KMS-11 (cell line): ENCODE results near the gene VWA3A.
"Not testable (repeated sequence)": the region's sequence is repeated elsewhere in the genome, so short reads cannot be mapped to it uniquely, and the experiment has no call there.

Experiments used
- H2AFZ ChIP-seq: fragments of 200-600 bp; sonication (generic); 2 replicates; pipeline ENCODE4 v1.6.1; 2016; ENCODE audit warnings: antibody characterized with exemption, mixed run types, low read depth
- H3K27ac ChIP-seq: fragments of 200-600 bp; sonication (generic); 2 replicates; pipeline ENCODE4 v1.6.1; 2016; ENCODE audit warnings: mild to moderate bottlenecking, mixed run types
- H3K27me3 ChIP-seq: fragments of 200-600 bp; sonication (generic); 2 replicates; pipeline ENCODE4 v1.6.1; 2017; ENCODE audit warnings: mild to moderate bottlenecking, low read depth, mixed run types, moderate library complexity; ENCODE audit not compliant: insufficient read depth
- H3K36me3 ChIP-seq: fragments of 200-600 bp; sonication (generic); 2 replicates; pipeline ENCODE4 v1.6.1; 2017; ENCODE audit warnings: mild to moderate bottlenecking, mixed run types; ENCODE audit not compliant: insufficient read depth
- H3K4me1 ChIP-seq: fragments of 200-600 bp; sonication (generic); 2 replicates; pipeline ENCODE4 v1.6.1; 2016; ENCODE audit warnings: mild to moderate bottlenecking, low read depth, mixed run types; ENCODE audit not compliant: poor library complexity, severe bottlenecking
- H3K4me2 ChIP-seq: fragments of 200-600 bp; sonication (generic); 2 replicates; pipeline ENCODE4 v1.7.0; 2016; ENCODE audit warnings: mild to moderate bottlenecking, mixed run types
- H3K4me3 ChIP-seq: fragments of 200-600 bp; sonication (generic); IDR thresholded peaks from 2 replicates; pipeline ENCODE4 v1.6.1; 2017; ENCODE audit warnings: low read depth, low read length, mixed read lengths; ENCODE audit not compliant: insufficient read depth
- H3K79me2 ChIP-seq: fragments of 200-600 bp; sonication (generic); 2 replicates; pipeline ENCODE4 v1.6.1; 2016; ENCODE audit warnings: low read depth, mixed run types; ENCODE audit not compliant: insufficient read depth
- H3K9ac ChIP-seq: fragments of 200-600 bp; sonication (generic); 2 replicates; pipeline ENCODE4 v1.6.1; 2016; ENCODE audit warnings: mild to moderate bottlenecking, mixed run types
- H4K20me1 ChIP-seq: fragments of 200-600 bp; sonication (generic); 2 replicates; pipeline ENCODE4 v1.6.1; 2016; ENCODE audit warnings: mild to moderate bottlenecking, mixed run types; ENCODE audit not compliant: insufficient read depth
- TF ChIP-seq, protein P1 (sequence below): fragments of 200-600 bp; sonication (generic); conservative IDR thresholded peaks from 2 replicates; pipeline ENCODE4 v1.6.1; 2017; ENCODE audit warnings: low read depth, mild to moderate bottlenecking, antibody characterized with exemption, low read length, moderate library complexity, mixed read lengths

The VWA3A gene

DNA sequence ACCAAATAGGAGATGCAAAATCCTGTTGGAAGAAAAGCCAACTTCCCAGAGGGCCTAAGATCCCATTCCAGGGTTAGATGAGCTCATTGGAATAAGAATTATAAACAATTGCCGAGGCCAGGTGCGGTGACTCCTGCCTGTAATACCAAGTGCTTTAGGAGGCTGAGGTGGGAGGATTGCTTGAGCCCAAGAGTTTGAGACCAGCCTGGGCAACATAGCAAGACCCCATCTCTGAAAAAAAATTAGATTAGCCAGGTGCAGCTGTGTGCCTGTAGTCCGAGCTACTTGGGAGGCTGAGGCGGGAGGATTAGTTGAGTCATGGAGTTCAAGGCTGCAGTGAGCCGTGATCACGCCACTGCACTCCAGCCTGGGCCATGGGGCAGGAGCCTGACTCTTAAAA, 52.2 kb downstream of the VWA3A start:
- H3K79me2 ChIP-seq, result no peaks in the 10 kb centered on the region
- no peaks in the 10 kb centered on the region for H3K27me3 ChIP-seq
- H2AFZ ChIP-seq, result no peak overlapping the region
- H3K4me2 ChIP-seq, result no peak overlapping the region
- no peak overlapping the region for H3K4me3 ChIP-seq
- H3K9ac ChIP-seq, result no peak overlapping the region
- H3K36me3 ChIP-seq, result no peaks in the 10 kb centered on the region
- no peak overlapping the region for H3K27ac ChIP-seq
- TF ChIP-seq, protein P1, sequence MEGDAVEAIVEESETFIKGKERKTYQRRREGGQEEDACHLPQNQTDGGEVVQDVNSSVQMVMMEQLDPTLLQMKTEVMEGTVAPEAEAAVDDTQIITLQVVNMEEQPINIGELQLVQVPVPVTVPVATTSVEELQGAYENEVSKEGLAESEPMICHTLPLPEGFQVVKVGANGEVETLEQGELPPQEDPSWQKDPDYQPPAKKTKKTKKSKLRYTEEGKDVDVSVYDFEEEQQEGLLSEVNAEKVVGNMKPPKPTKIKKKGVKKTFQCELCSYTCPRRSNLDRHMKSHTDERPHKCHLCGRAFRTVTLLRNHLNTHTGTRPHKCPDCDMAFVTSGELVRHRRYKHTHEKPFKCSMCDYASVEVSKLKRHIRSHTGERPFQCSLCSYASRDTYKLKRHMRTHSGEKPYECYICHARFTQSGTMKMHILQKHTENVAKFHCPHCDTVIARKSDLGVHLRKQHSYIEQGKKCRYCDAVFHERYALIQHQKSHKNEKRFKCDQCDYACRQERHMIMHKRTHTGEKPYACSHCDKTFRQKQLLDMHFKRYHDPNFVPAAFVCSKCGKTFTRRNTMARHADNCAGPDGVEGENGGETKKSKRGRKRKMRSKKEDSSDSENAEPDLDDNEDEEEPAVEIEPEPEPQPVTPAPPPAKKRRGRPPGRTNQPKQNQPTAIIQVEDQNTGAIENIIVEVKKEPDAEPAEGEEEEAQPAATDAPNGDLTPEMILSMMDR, result no peak
- no peaks in the 10 kb centered on the region for H4K20me1 ChIP-seq
- no peaks in the 10 kb centered on the region for H3K4me1 ChIP-seq

DNA sequence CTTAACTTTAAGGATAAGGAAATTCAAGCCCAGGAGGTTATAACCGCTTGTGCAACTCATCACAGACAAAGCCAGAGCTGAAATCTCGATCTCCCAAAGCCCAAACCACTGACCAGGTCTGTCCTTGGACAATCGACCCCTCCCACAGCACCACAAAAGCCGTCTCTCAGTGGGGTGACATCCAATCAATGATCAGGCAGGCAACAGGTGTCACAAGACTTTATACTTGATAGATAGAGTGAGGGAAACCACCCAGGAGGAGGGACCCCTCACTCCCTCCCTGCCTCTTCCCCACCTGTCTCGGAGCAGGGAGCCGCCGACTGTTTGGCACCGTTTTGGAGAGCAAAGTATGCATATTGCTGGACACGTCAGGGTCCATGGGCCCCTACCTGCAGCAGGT, 55.5 kb downstream of the VWA3A start:
- H2AFZ ChIP-seq, result no peak overlapping the region
- H3K4me1 ChIP-seq, result no peaks in the 10 kb centered on the region
- H3K9ac ChIP-seq, result no peak overlapping the region
- H3K4me2 ChIP-seq, result no peak overlapping the region
- TF ChIP-seq, protein P1, result no peak
- no peaks in the 10 kb centered on the region for H4K20me1 ChIP-seq
- no peaks in the 10 kb centered on the region for H3K79me2 ChIP-seq
- H3K27me3 ChIP-seq, result no peaks in the 10 kb centered on the region
- no peak overlapping the region for H3K27ac ChIP-seq
- no peaks in the 10 kb centered on the region for H3K36me3 ChIP-seq
- H3K4me3 ChIP-seq, result no peak overlapping the region

- Histone ChIP-seq H3K9ac (no peak overlapping the region), H3K27ac (no peak overlapping the region), H3K27me3 (no peaks in the 10 kb centered on the region), H3K36me3 (no peaks in the 10 kb centered on the region), H2AFZ (no peak overlapping the region), H4K20me1 (no peaks in the 10 kb centered on the region), H3K79me2 (no peaks in the 10 kb centered on the region), H3K4me1 (no peaks in the 10 kb centered on the region), H3K4me3 (no peak overlapping the region), H3K4me2 (no peak overlapping the region)
- TF ChIP-seq, protein P1, result no peak
Measured at GRCh38 chr16:22151246-22151998, 59.1 kb downstream of the VWA3A start.

- H2AFZ ChIP-seq, result no peak overlapping the region
- H3K4me1 ChIP-seq, result no peaks in the 10 kb centered on the region
- H3K4me2 ChIP-seq, result no peak overlapping the region
- no peaks in the 10 kb centered on the region for H4K20me1 ChIP-seq
- no peaks in the 10 kb centered on the region for H3K36me3 ChIP-seq
- H3K79me2 ChIP-seq, result no peaks in the 10 kb centered on the region
- H3K27me3 ChIP-seq, result no peaks in the 10 kb centered on the region
- no peak overlapping the region for H3K27ac ChIP-seq
- no peak overlapping the region for H3K9ac ChIP-seq
- no peak overlapping the region for H3K4me3 ChIP-seq
- TF ChIP-seq, protein P1, result no peak
Measured at GRCh38 chr16:22152316-22152715, 60.0 kb downstream of the VWA3A start.

GRCh38 chr16:22153078-22153477, 60.7 kb downstream of the VWA3A start:
- not testable (repeated sequence) for H3K4me3 ChIP-seq, H3K27ac ChIP-seq, H3K9ac ChIP-seq, H3K27me3 ChIP-seq, H3K4me2 ChIP-seq, H3K36me3 ChIP-seq, H3K4me1 ChIP-seq, H2AFZ ChIP-seq, H4K20me1 ChIP-seq, H3K79me2 ChIP-seq
